Activated CD4-positive, alpha-beta memory T cell treated with anti-CD3 and anti-CD28 coated beads, Interleukin-2, amount 10 ng/mL, durations not matched to agents 7 days and 5 days (primary cell): Measurements from ENCODE around the gene DUS2. TPM values are rescaled to one million over a fixed set of nuclear protein-coding genes. Genes with fewer than 3 reads are reported as not detected.

Experiments
- CTCF ChIA-PET: fragments of 350-600 bp; sonication (Branson Sonifier 250); formaldehyde crosslinking; loops from one replicate; lab custom pipeline; 2021; ENCODE audit warnings: antibody characterized with exemption, inconsistent platforms; lab: Charles Lee
- POLR2A ChIA-PET: fragments of 350-600 bp; sonication (Branson Sonifier 250); formaldehyde crosslinking; loops from one replicate; lab custom pipeline; 2021; ENCODE audit warnings: antibody characterized with exemption; lab: Charles Lee
- DNase-seq: peaks from one replicate; pipeline ENCODE4 v3.0.0-alpha.2; 2020
- H3K27ac Mint-ChIP-seq: one replicate; pipeline ENCODE4 v1.8.0; 2021; ENCODE audit warnings: mild to moderate bottlenecking, mixed read lengths
- H3K27me3 Mint-ChIP-seq: one replicate; pipeline ENCODE4 v1.8.0; 2021; ENCODE audit warnings: mixed read lengths
- H3K36me3 Mint-ChIP-seq: one replicate; pipeline ENCODE4 v1.8.0; 2021; ENCODE audit warnings: low read depth, mixed read lengths
- H3K4me1 Mint-ChIP-seq: one replicate; pipeline ENCODE4 v1.8.0; 2021; ENCODE audit warnings: mixed read lengths
- H3K4me3 Mint-ChIP-seq: one replicate; pipeline ENCODE4 v1.8.0; 2021; ENCODE audit warnings: mild to moderate bottlenecking, mixed read lengths
- H3K9me3 Mint-ChIP-seq: one replicate; pipeline ENCODE4 v1.8.0; 2021; ENCODE audit warnings: mixed read lengths
- total RNA-seq, 2 experiments: library from RNA; stranded (reverse); gene quantifications; one replicate each; pipeline ENCODE4 v1.2.3, GENCODE V29; 2021

DUS2 gene
- total RNA-seq, 2 experiments from 2014 or later = 23.8 to 24.4 TPM

GRCh38 chr16:68059804-68060203 is 36.7 kb downstream of the DUS2 start:
- CTCF ChIA-PET = interaction anchor here (1.7 to 6.9 kb wide), 3 partner anchors 15 to 25 kb away, joined by 7 to 42 read pairs (median 15); partner anchors contain the start of gene NFATC3
- Mint-ChIP-seq H3K27me3 (no peaks in the 10 kb centered on the region), H3K27ac (peak overlapping the region; percentile 76), H3K4me1 (peaks cover 64% of the 10 kb centered on the region), H3K36me3 (peaks cover 62% of the 10 kb centered on the region), H3K4me3 (peak overlapping the region; percentile 30), H3K9me3 (no peaks in the 10 kb centered on the region)
- no peak for DNase-seq
- POLR2A ChIA-PET = interaction anchor here (5.0 to 18.9 kb wide), 2 partner anchors 10 to 24 kb away, joined by 22 to 514 read pairs; partner anchors contain the start of gene NFATC3

- H3K27ac Mint-ChIP-seq = peak overlapping the region; percentile 94
- CTCF ChIA-PET = interaction anchor here (1.0 to 6.9 kb wide), 5 partner anchors 10 to 25 kb away, joined by 3 to 42 read pairs (median 7); partner anchors contain the start of gene NFATC3
- POLR2A ChIA-PET = interaction anchor here (5.0 to 18.9 kb wide), 3 partner anchors 9 to 23 kb away, joined by 22 to 514 read pairs (median 40); partner anchors contain the start of gene NFATC3
- DNase-seq = no peak
- peaks cover 80% of the 10 kb centered on the region for H3K4me1 Mint-ChIP-seq
- H3K4me3 Mint-ChIP-seq = no peak overlapping the region
- peaks cover 52% of the 10 kb centered on the region for H3K36me3 Mint-ChIP-seq
- H3K27me3 Mint-ChIP-seq = no peaks in the 10 kb centered on the region
- H3K9me3 Mint-ChIP-seq = no peaks in the 10 kb centered on the region
Measured at GRCh38 chr16:68061396-68061795, 38.3 kb downstream of the DUS2 start.

- CTCF ChIA-PET = interaction anchor here (0.6 to 6.9 kb wide), 12 partner anchors 8 to 247 kb away, joined by 3 to 61 read pairs (median 5); partner anchors contain the start of gene NFATC3
- H3K9me3 Mint-ChIP-seq = no peaks in the 10 kb centered on the region
- peak overlapping the region; percentile 94 for H3K27ac Mint-ChIP-seq
- no peaks in the 10 kb centered on the region for H3K27me3 Mint-ChIP-seq
- peaks cover 89% of the 10 kb centered on the region for H3K4me1 Mint-ChIP-seq
- peaks cover 52% of the 10 kb centered on the region for H3K36me3 Mint-ChIP-seq
- POLR2A ChIA-PET = interaction anchor here (1.3 to 18.9 kb wide), 7 partner anchors 12 to 128 kb away, joined by 3 to 514 read pairs (median 5); partner anchors contain the start of genes DPEP2, NFATC3 and PSMB10
- DNase-seq = peak; percentile 77
- peak overlapping the region; percentile 15 for H3K4me3 Mint-ChIP-seq
Measured at GRCh38 chr16:68062910-68063393, 39.9 kb downstream of the DUS2 start.

- Mint-ChIP-seq H3K27me3 (no peaks in the 10 kb centered on the region), H3K27ac (peak overlapping the region; percentile 84), H3K36me3 (peaks cover 45% of the 10 kb centered on the region), H3K4me1 (peaks cover 88% of the 10 kb centered on the region), H3K9me3 (no peaks in the 10 kb centered on the region), H3K4me3 (no peak overlapping the region)
- ChIA-PET POLR2A (interaction anchor here (1.0 to 18.9 kb wide), 7 partner anchors 10 to 133 kb away, joined by 3 to 514 read pairs (median 4); partner anchors contain the start of genes CTRL, DDX28, DPEP2 and DUS2), CTCF (interaction anchor here (0.5 to 6.9 kb wide), 20 partner anchors 10 to 224 kb away, joined by 3 to 61 read pairs (median 4); partner anchors contain the start of genes DDX28, DUS2 and NFATC3)
- peak; percentile 83 for DNase-seq
Measured at GRCh38 chr16:68064791-68065365, 41.8 kb downstream of the DUS2 start.

- POLR2A ChIA-PET = interaction anchor here (1.0 to 18.9 kb wide), 5 partner anchors 9 to 130 kb away, joined by 3 to 514 read pairs (median 5); partner anchors contain the start of genes DDX28, DPEP2, DUS2 and NFATC3
- no peaks in the 10 kb centered on the region for H3K9me3 Mint-ChIP-seq
- peaks cover 48% of the 10 kb centered on the region for H3K36me3 Mint-ChIP-seq
- CTCF ChIA-PET = interaction anchor here (0.6 to 6.9 kb wide), 15 partner anchors 9 to 225 kb away, joined by 3 to 61 read pairs (median 4); partner anchors contain the start of genes DDX28, DUS2 and NFATC3
- H3K27ac Mint-ChIP-seq = peak overlapping the region; percentile 84
- no peak for DNase-seq
- H3K4me1 Mint-ChIP-seq = peaks cover 90% of the 10 kb centered on the region
- no peaks in the 10 kb centered on the region for H3K27me3 Mint-ChIP-seq
- H3K4me3 Mint-ChIP-seq = no peak overlapping the region
Measured at GRCh38 chr16:68065716-68066305, 42.7 kb downstream of the DUS2 start.

GRCh38 chr16:68066763-68067162 is 43.7 kb downstream of the DUS2 start:
- Mint-ChIP-seq H3K27ac (peak overlapping the region; percentile 84), H3K4me1 (peaks cover 90% of the 10 kb centered on the region), H3K27me3 (no peaks in the 10 kb centered on the region), H3K4me3 (no peak overlapping the region), H3K9me3 (no peaks in the 10 kb centered on the region), H3K36me3 (peaks cover 50% of the 10 kb centered on the region)
- CTCF ChIA-PET = interaction anchor here (2.2 to 6.9 kb wide), 4 partner anchors 8 to 26 kb away, joined by 9 to 61 read pairs (median 30); partner anchors contain the start of gene NFATC3
- POLR2A ChIA-PET = interaction anchor here (6.4 to 18.9 kb wide), 2 partner anchors 8 to 17 kb away, joined by 40 to 514 read pairs; partner anchors contain the start of gene NFATC3
- DNase-seq = no peak

GRCh38 chr16:68068926-68069325 is 45.8 kb downstream of the DUS2 start:
- DNase-seq = no peak
- POLR2A ChIA-PET = interaction anchor here (1.5 to 18.9 kb wide), 6 partner anchors 9 to 350 kb away, joined by 3 to 514 read pairs (median 18); partner anchors contain the start of genes DDX28, DUS2, GFOD2 and NFATC3
- no peaks in the 10 kb centered on the region for H3K9me3 Mint-ChIP-seq
- peak overlapping the region; percentile 95 for H3K27ac Mint-ChIP-seq
- peaks cover 55% of the 10 kb centered on the region for H3K36me3 Mint-ChIP-seq
- H3K4me1 Mint-ChIP-seq = peaks cover 88% of the 10 kb centered on the region
- H3K27me3 Mint-ChIP-seq = no peaks in the 10 kb centered on the region
- no peak overlapping the region for H3K4me3 Mint-ChIP-seq
- CTCF ChIA-PET = interaction anchor here (0.7 to 4.4 kb wide), 8 partner anchors 11 to 92 kb away, joined by 3 to 29 read pairs (median 3); partner anchors contain the start of genes DDX28, DUS2 and NFATC3

GRCh38 chr16:68069511-68070248 is 46.6 kb downstream of the DUS2 start:
- ChIA-PET CTCF (interaction anchor here (1.3 to 4.4 kb wide), 7 partner anchors 10 to 93 kb away, joined by 3 to 29 read pairs (median 3); partner anchors contain the start of gene NFATC3), POLR2A (interaction anchor here (0.5 to 18.9 kb wide), 10 partner anchors 10 to 350 kb away, joined by 3 to 514 read pairs (median 6); partner anchors contain the start of genes DDX28, DUS2, GFOD2 and NFATC3)
- H3K27ac Mint-ChIP-seq = peak overlapping the region; percentile 95
- peaks cover 88% of the 10 kb centered on the region for H3K4me1 Mint-ChIP-seq
- no peaks in the 10 kb centered on the region for H3K27me3 Mint-ChIP-seq
- peak overlapping the region; percentile 54 for H3K4me3 Mint-ChIP-seq
- no peaks in the 10 kb centered on the region for H3K9me3 Mint-ChIP-seq
- peak; percentile 83 for DNase-seq
- peaks cover 56% of the 10 kb centered on the region for H3K36me3 Mint-ChIP-seq

GRCh38 chr16:68070249-68070730 is 47.2 kb downstream of the DUS2 start:
- CTCF ChIA-PET = interaction anchor here (1.0 to 4.4 kb wide), 6 partner anchors 7 to 78 kb away, joined by 3 to 29 read pairs (median 5); partner anchors contain the start of gene NFATC3
- no peaks in the 10 kb centered on the region for H3K9me3 Mint-ChIP-seq
- peaks cover 60% of the 10 kb centered on the region for H3K36me3 Mint-ChIP-seq
- H3K27me3 Mint-ChIP-seq = no peaks in the 10 kb centered on the region
- POLR2A ChIA-PET = interaction anchor here (0.7 to 18.9 kb wide), 10 partner anchors 11 to 507 kb away, joined by 3 to 514 read pairs (median 6); partner anchors contain the start of genes DDX28, DUS2, GFOD2 and NFATC3
- H3K4me3 Mint-ChIP-seq = peak overlapping the region; percentile 54
- H3K27ac Mint-ChIP-seq = peak overlapping the region; percentile 95
- DNase-seq = peak; percentile 45
- H3K4me1 Mint-ChIP-seq = peaks cover 88% of the 10 kb centered on the region

GRCh38 chr16:68070806-68071517 is 47.9 kb downstream of the DUS2 start:
- no peak overlapping the region for H3K4me3 Mint-ChIP-seq

More at GRCh38 chr16:68070806-68071517, 47.9 kb downstream of the DUS2 start:
- peak; percentile 50 for DNase-seq
- Mint-ChIP-seq H3K27me3 (no peaks in the 10 kb centered on the region), H3K9me3 (no peaks in the 10 kb centered on the region), H3K36me3 (peaks cover 67% of the 10 kb centered on the region), H3K4me1 (peaks cover 88% of the 10 kb centered on the region), H3K27ac (peak overlapping the region; percentile 95)
- ChIA-PET POLR2A (interaction anchor here (1.0 to 18.9 kb wide), 7 partner anchors 11 to 508 kb away, joined by 3 to 514 read pairs (median 17); partner anchors contain the start of genes DDX28, DUS2, NFATC3 and PSMB10), CTCF (interaction anchor here (1.0 to 4.4 kb wide), 5 partner anchors 8 to 79 kb away, joined by 3 to 29 read pairs (median 4); partner anchors contain the start of gene NFATC3)
